Measurements from ENCODE around the gene UACA. TPM values are rescaled to one million over a fixed set of nuclear protein-coding genes. Genes with fewer than 3 reads are reported as not detected.

The UACA gene
- total RNA-seq, 1 experiment from 2014 or later = 38.0 TPM

- H3K23ac ChIP-seq (ENCODE audit: insufficient read length, low read depth, low read length) = no peak overlapping the region
- H2BK5ac ChIP-seq (ENCODE audit: insufficient read length, low read length) = no peak overlapping the region
- H4K8ac ChIP-seq (replicated peaks; ENCODE audit: insufficient read length, low read depth, low read length) = no peak overlapping the region
- H3K27me3 ChIP-seq (ENCODE audit: insufficient read depth, low read length) = no peaks in the 10 kb centered on the region
- no peak overlapping the region for H3K4ac ChIP-seq (ENCODE audit: low read depth, low read length)
- no peaks in the 10 kb centered on the region for H4K20me1 ChIP-seq (ENCODE audit: control insufficient read depth, insufficient read depth, insufficient read length)
- H3K4me1 Mint-ChIP-seq = peaks cover 63 to 67% of the 10 kb centered on the region in 2 experiments
- no peak overlapping the region for H4K91ac ChIP-seq (ENCODE audit: insufficient read length, low read depth, low read length)
- H3K56ac ChIP-seq (ENCODE audit: insufficient read length, low read depth, low read length) = no peak overlapping the region
- H3K23me2 ChIP-seq (ENCODE audit: insufficient read length, low read depth, low read length, poor library complexity, severe bottlenecking) = no peaks in the 10 kb centered on the region
- no peak overlapping the region for H4K5ac ChIP-seq (ENCODE audit: insufficient read length, low read depth, low read length)
- TF ChIP-seq CTCF (conservative IDR thresholded peaks at IDR 0.05) = no peak
- no peak overlapping the region for H3T11ph ChIP-seq (ENCODE audit: low read length)
- H2BK15ac ChIP-seq (ENCODE audit: low read depth, low read length) = no peak overlapping the region
- H3K9me3 ChIP-seq (ENCODE audit: control insufficient read depth, low read depth, low read length) = no peaks in the 10 kb centered on the region
- no peak overlapping the region for H3K4me2 ChIP-seq (ENCODE audit: insufficient read depth, insufficient read length, low read length)
- H3K4me1 ChIP-seq (ENCODE audit: insufficient read depth, low read length) = peaks cover 21% of the 10 kb centered on the region; the same call in 1 of the 2 replicates
- no peak overlapping the region for H3K14ac ChIP-seq (ENCODE audit: insufficient read depth, low read length)
- no peak overlapping the region for H2AFZ ChIP-seq (ENCODE audit: low read length)
- H3K79me1 ChIP-seq (ENCODE audit: insufficient read depth, low read depth, low read length, poor library complexity, severe bottlenecking) = no peaks in the 10 kb centered on the region
- peak overlapping the region; percentile 16 for H3K18ac ChIP-seq (ENCODE audit: insufficient read length, low read depth, low read length)
- no peak overlapping the region for H2AK5ac ChIP-seq (ENCODE audit: insufficient read length, low read length)
- no peak overlapping the region for H2BK120ac ChIP-seq (ENCODE audit: low read depth, low read length, poor library complexity, severe bottlenecking)
- no peak overlapping the region for H2BK20ac ChIP-seq (ENCODE audit: low read depth, low read length, poor library complexity, severe bottlenecking)
- H3K27ac ChIP-seq (ENCODE audit: insufficient read length, low read depth, low read length) = no peak overlapping the region
- no peaks in the 10 kb centered on the region for H3K79me2 ChIP-seq (ENCODE audit: insufficient read depth, low read length)
- H3K27me3 Mint-ChIP-seq (ENCODE audit: low read depth) = peaks cover 15% of the 10 kb centered on the region
- no peak overlapping the region for H2BK12ac ChIP-seq (ENCODE audit: insufficient read length, low read depth, low read length)
- no peak for DNase-seq
- peak overlapping the region; percentile 58 to 93 (median 89); a peak in 6 of 7 replicates for H3K27ac Mint-ChIP-seq
- no peak overlapping the region for H3K9ac ChIP-seq (ENCODE audit: extremely low read depth, insufficient read length, low read length)
- H3K4me3 Mint-ChIP-seq = peak overlapping the region; percentile 9 to 60; a peak in 4 of 5 replicates
- H3K9me3 Mint-ChIP-seq = no peaks in the 10 kb centered on the region; a peak in 1 of 5 replicates
- no CpG with 5 or more reads among the region's 4 CpGs for WGBS (ENCODE audit: extremely low coverage, insufficient read length, low lambda C conversion rate)
- peaks cover 0 to 4% (median 0%) of the 10 kb centered on the region in 3 experiments; a peak in 2 of 7 replicates for H3K36me3 Mint-ChIP-seq (ENCODE audit: insufficient read depth in 1 of 3, low read depth in 3 of 3)
Measured at GRCh38 chr15:70632079-70632478, 131.3 kb downstream of the UACA start.

Data from H9 (cell line).